Spleen (tissue), 11 donors: ENCODE measurements around the gene RGS10. TPM values are rescaled to one million over a fixed set of nuclear protein-coding genes. Genes with fewer than 3 reads are reported as not detected.

Experiments
- DNase-seq: peaks from one replicate; pipeline ENCODE4 v3.0.0-alpha.2; 2020
- H3K27ac ChIP-seq, 8 donors: fragments of 200-600 bp; sonication (generic) in 7 of 8; 1 replicate in 4 of 8; 2 replicates in 4 of 8; pipeline versions ENCODE4 v1.5.0 to v1.8.0; 2016 to 2021; ENCODE audit warnings: inconsistent platforms in 4 of 8, mild to moderate bottlenecking in 4 of 8, moderate library complexity in 1 of 8
- H3K27me3 ChIP-seq, 7 donors: fragments of 200-600 bp; sonication (generic) in 6 of 7; replicated peaks in 1 of 7; 1 replicate in 4 of 7; 2 replicates in 3 of 7; pipeline versions ENCODE4 v1.5.0 to v1.8.0; 2016 to 2021; ENCODE audit warnings: inconsistent platforms in 3 of 7, mild to moderate bottlenecking in 1 of 7
- H3K36me3 ChIP-seq, 6 donors: fragments of 200-600 bp; sonication (generic) in 5 of 6; 1 replicate in 4 of 6; 2 replicates in 2 of 6; pipeline versions ENCODE4 v1.5.0 to v1.8.0; 2016 to 2021; ENCODE audit warnings: inconsistent platforms in 2 of 6
- H3K4me1 ChIP-seq, 6 donors: fragments of 200-600 bp; sonication (generic) in 5 of 6; 1 replicate in 3 of 6; 2 replicates in 3 of 6; pipeline versions ENCODE4 v1.5.0 to v1.8.0; 2016 to 2021; ENCODE audit warnings: inconsistent platforms in 3 of 6
- H3K4me3 ChIP-seq, 8 donors: fragments of 200-600 bp; sonication (generic) in 7 of 8; 1 replicate in 4 of 8; 2 replicates in 4 of 8; pipeline versions ENCODE4 v1.5.0 to v1.8.0; 2016 to 2021; ENCODE audit warnings: inconsistent platforms in 4 of 8, mild to moderate bottlenecking in 4 of 8, moderate library complexity in 2 of 8
- H3K9me3 ChIP-seq, 8 donors: fragments of 200-600 bp; sonication (generic) in 7 of 8; 1 replicate in 4 of 8; 2 replicates in 4 of 8; pipeline versions ENCODE4 v1.5.0 to v1.8.0; 2016 to 2021; ENCODE audit warnings: inconsistent platforms in 4 of 8
- POLR2A ChIP-seq, 3 donors: fragments of 450-650 bp; IDR thresholded peaks; one replicate each; pipeline ENCODE4 v1.5.1; 2017; ENCODE audit warnings: antibody characterized with exemption in 3 of 3, mild to moderate bottlenecking in 1 of 3
- POLR2AphosphoS5 ChIP-seq, 3 donors: sonication (generic); formaldehyde crosslinking; IDR thresholded peaks; one replicate each; pipeline ENCODE4 v1.5.1; 2017; ENCODE audit warnings: antibody characterized with exemption in 3 of 3
- WGBS, 5 donors: extraction: QIAGEN DNeasy Blood & Tissue Kit in 3 of 5; methylation state at CpG; one replicate each; pipeline versions ENCODE4 v1.1.5 to v1.1.7; 2013 to 2018; 5-methylcytosine and 5-hydroxymethylcytosine counted together
- intact Hi-C: fragments of 100-400 bp; cut with DNase I; formaldehyde crosslinking; loops from one replicate; pipeline ENCODE4 v1.15.0; 2023; ENCODE audit warnings: low total_unique reads
- polyA plus RNA-seq, 3 donors: library from polyadenylated mRNA; stranded (reverse); fragments of 200-250 nt; gene quantifications; one replicate each; pipeline ENCODE4 v1.2.1, GENCODE V29; 2013
- total RNA-seq, 7 donors: library from RNA; depleted of rRNA in 3 of 7; stranded (reverse); fragments of >200 nt in 3 of 7; fragmentation: NEBNext Ultra II Directional in 4 of 7; extraction: Animal tissue kit (Norgen Biotek cat#: 25700) in 4 of 7; gene quantifications; one replicate each; pipeline versions ENCODE4 v1.1.0 to v1.2.1, GENCODE V29; 2016 to 2021
- TF ChIP-seq, protein P1 (sequence below), 11 experiments: fragments of 200-600 bp in 7 of 11; fragments of 450-650 bp in 4 of 11; sonication (generic) in 4 of 11; IDR thresholded peaks in 8 of 11; conservative IDR thresholded peaks in 3 of 11; 1 replicate in 7 of 11; 2 replicates in 4 of 11; pipeline versions ENCODE4 v1.4.0 to v1.8.0; 2016 to 2021; ENCODE audit warnings: antibody characterized with exemption in 11 of 11, inconsistent platforms in 4 of 11, mild to moderate bottlenecking in 1 of 11
- donor health status: healthy with polysubstance abuse.
- donor health status: DM: no; HTN: no; CAD: no; lungs with moderate emphysema.
- donor health status: DM: no; HTN: no; CAD: no.
- donor health status: Bipolar disorder and iron deficiency.
- donor health status: healthy.
- donor health status: DM: no; HTN: no; CAD: no.
- donor health status: DM: yes; HTN: yes; CAD: no.

The RGS10 gene
- total and polyA plus RNA-seq, 10 donors, result 29.1 to 127 (median 49.6) TPM

DNA sequence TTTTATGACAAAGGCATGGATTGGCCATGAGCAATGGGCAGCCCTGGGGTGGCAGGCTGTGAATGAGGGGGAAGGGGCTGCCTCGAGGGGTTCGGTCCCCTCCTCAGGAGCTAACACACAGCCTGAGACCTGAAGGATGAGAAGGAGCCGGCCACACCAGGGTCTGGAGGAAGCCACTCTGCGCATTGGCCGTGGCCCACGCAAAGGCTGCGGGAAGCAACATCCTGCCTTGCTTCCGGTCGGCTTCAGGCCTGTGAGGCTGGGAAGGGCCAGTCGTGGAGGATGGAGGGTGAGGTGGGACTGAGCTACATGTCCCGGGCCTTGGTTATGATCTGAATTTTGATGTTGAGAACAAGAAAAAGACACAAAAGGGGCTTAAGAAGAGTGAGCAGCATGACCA lies 49.4 kb downstream of the RGS10 start:
- no peak for DNase-seq
- peaks cover 0 to 32% (median 19%) of the 10 kb centered on the region in 6 donors for H3K4me1 ChIP-seq
- intact Hi-C loops, result no loop called here
- WGBS, 5 donors, result 44 to 55% (median 55%) methylated on average over 9 to 11 of the region's 11 CpGs
- TF ChIP-seq, protein P1, sequence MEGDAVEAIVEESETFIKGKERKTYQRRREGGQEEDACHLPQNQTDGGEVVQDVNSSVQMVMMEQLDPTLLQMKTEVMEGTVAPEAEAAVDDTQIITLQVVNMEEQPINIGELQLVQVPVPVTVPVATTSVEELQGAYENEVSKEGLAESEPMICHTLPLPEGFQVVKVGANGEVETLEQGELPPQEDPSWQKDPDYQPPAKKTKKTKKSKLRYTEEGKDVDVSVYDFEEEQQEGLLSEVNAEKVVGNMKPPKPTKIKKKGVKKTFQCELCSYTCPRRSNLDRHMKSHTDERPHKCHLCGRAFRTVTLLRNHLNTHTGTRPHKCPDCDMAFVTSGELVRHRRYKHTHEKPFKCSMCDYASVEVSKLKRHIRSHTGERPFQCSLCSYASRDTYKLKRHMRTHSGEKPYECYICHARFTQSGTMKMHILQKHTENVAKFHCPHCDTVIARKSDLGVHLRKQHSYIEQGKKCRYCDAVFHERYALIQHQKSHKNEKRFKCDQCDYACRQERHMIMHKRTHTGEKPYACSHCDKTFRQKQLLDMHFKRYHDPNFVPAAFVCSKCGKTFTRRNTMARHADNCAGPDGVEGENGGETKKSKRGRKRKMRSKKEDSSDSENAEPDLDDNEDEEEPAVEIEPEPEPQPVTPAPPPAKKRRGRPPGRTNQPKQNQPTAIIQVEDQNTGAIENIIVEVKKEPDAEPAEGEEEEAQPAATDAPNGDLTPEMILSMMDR (IDR thresholded peaks at IDR 0.05 in 8 of 11, conservative IDR thresholded peaks at IDR 0.05 in 3 of 11), result peak in 1 of 11 experiments; percentile 4
- TF ChIP-seq POLR2AphosphoS5 (IDR thresholded peaks at IDR 0.05) (peak; percentile 41 to 65 (median 42)), POLR2A (IDR thresholded peaks at IDR 0.05) (no peak)
- no peak overlapping the region for H3K4me3 ChIP-seq
- no peaks in the 10 kb centered on the region for H3K27me3 ChIP-seq
- no peaks in the 10 kb centered on the region for H3K9me3 ChIP-seq
- peak overlapping the region in 1 of 8 donors; percentile 1 for H3K27ac ChIP-seq
- H3K36me3 ChIP-seq, result no peaks in the 10 kb centered on the region

DNA sequence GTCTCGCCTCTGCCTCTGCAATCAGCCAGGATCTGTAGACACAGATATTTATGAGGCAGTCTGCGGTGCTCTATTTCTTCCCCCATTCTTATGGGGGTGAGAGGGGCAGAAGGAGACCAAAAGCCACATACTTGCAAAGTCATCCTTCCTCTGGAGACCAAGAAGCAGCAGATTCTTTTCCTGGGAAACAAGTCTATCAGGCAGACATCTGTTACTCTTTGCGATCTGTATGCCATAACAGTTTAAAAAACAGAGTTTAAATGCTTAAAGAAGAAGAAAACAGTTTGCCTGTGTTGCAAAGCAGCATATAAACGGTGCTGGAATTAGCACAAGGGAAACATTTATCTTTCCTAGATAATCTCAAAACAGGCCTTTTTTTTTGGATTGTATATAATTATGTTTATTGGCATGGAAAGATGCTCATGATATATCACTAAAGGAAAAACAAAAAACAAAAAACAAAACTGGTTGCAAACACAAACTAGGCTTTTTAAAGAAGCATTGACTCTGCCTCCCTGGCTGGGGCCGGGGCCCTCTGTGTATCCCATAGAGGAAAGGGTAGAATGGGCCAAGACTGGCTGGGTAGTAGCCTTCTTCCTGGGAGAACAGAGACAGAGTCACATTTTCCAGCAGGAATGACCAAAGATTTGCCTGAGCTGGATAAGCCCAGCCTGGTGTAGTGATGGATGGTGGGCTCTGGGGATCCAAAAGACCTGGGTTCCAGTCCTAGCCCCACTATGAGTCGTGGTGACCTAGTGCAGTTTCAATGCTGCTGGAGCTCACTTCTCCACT lies 50.4 kb downstream of the RGS10 start:
- DNase-seq, result no peak
- intact Hi-C loops, result no loop called here
- peaks cover 0 to 32% (median 19%) of the 10 kb centered on the region in 6 donors for H3K4me1 ChIP-seq
- no peak overlapping the region for H3K4me3 ChIP-seq
- H3K27me3 ChIP-seq, result no peaks in the 10 kb centered on the region
- WGBS, 5 donors, result 64 to 74% (median 67%) methylated on average over 6 of the region's 6 CpGs
- H3K9me3 ChIP-seq, result no peaks in the 10 kb centered on the region
- no peak overlapping the region for H3K27ac ChIP-seq
- H3K36me3 ChIP-seq, result no peaks in the 10 kb centered on the region
- TF ChIP-seq, protein P1 (IDR thresholded peaks at IDR 0.05 in 8 of 11, conservative IDR thresholded peaks at IDR 0.05 in 3 of 11), result no peak
- no peak for TF ChIP-seq POLR2AphosphoS5 (IDR thresholded peaks at IDR 0.05)

DNA sequence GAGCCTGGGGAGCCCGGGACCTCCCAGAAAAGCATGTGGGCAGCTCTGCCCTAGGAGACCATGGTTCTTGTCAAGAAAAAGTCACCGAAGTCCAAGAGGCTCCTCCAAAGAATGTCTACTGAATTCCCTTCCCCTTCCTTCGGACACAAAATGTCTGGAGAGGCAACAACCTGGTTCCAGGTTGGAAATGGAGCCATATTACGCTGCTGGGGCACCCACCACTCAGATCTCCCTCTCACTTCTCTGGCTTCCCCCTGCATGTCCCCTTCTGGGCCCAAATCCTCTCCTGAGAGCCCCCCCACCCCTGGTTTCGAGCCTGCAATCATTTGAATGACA lies 52.6 kb downstream of the RGS10 start:
- H3K27ac ChIP-seq, result peak overlapping the region in 7 of 8 donors; percentile 56 to 89 (median 78)
- WGBS, 5 donors, result 53 to 70% (median 59%) methylated on average over 5 of the region's 5 CpGs

DNA sequence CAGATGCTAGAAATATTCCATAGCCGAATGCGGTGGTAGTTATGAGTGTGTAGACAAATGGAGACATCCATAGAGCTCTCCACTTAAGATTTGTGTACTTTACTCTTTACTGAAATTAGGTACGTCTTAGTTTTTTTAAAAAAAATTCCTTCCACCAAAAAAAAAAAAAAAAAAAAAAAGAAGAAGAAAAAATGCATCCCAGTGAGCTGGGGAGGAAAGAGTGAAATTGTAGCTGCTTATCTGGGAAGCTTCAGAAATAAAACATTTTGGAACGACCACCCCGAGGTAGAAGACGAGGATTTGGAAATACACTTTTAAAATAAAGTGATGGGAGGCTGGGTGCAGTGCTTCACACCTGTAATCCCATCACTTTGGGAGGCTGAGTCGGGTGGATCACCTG lies 53.8 kb downstream of the RGS10 start:
- Histone ChIP-seq H3K4me1 (peaks cover 0 to 23% (median 14%) of the 10 kb centered on the region in 6 donors), H3K4me3 (no peak overlapping the region), H3K27me3 (no peaks in the 10 kb centered on the region), H3K27ac (peak overlapping the region in 5 of 8 donors; percentile 36 to 89 (median 81)), H3K9me3 (no peaks in the 10 kb centered on the region), H3K36me3 (no peaks in the 10 kb centered on the region)
- intact Hi-C loops, result no loop called here
- 89 to 95% (median 95%) methylated on average over 7 of the region's 7 CpGs for WGBS, 5 donors
- no peak for TF ChIP-seq POLR2AphosphoS5 (IDR thresholded peaks at IDR 0.05)
- TF ChIP-seq POLR2A (IDR thresholded peaks at IDR 0.05), result no peak
- TF ChIP-seq, protein P1 (IDR thresholded peaks at IDR 0.05 in 8 of 11, conservative IDR thresholded peaks at IDR 0.05 in 3 of 11), result no peak
- DNase-seq, result no peak

More for the DNA sequence above, 52.6 kb downstream of the RGS10 start:
- Histone ChIP-seq H3K9me3 (no peaks in the 10 kb centered on the region), H3K4me1 (peaks cover 0 to 32% (median 19%) of the 10 kb centered on the region in 6 donors), H3K36me3 (no peaks in the 10 kb centered on the region), H3K4me3 (peak overlapping the region in 6 of 8 donors; percentile 31 to 72 (median 46)), H3K27me3 (no peaks in the 10 kb centered on the region)
- TF ChIP-seq, protein P1 (IDR thresholded peaks at IDR 0.05 in 8 of 11, conservative IDR thresholded peaks at IDR 0.05 in 3 of 11), result peak in 4 of 11 experiments; percentile 10 to 38 (median 19)
- no peak for TF ChIP-seq POLR2AphosphoS5 (IDR thresholded peaks at IDR 0.05)
- TF ChIP-seq POLR2A (IDR thresholded peaks at IDR 0.05), result no peak
- intact Hi-C loops, result no loop called here
- DNase-seq, result no peak
